HG03442 (cell line): ENCODE data around the gene UBE2O.

Experiments used
- ATAC-seq: cut with Tn5 transposase; IDR thresholded peaks from one replicate; pipeline ENCODE4 v1.9.1; 2021; ENCODE audit warnings: mild to moderate bottlenecking, moderate library complexity; ENCODE audit not compliant: unreplicated experiment

UBE2O gene

DNA sequence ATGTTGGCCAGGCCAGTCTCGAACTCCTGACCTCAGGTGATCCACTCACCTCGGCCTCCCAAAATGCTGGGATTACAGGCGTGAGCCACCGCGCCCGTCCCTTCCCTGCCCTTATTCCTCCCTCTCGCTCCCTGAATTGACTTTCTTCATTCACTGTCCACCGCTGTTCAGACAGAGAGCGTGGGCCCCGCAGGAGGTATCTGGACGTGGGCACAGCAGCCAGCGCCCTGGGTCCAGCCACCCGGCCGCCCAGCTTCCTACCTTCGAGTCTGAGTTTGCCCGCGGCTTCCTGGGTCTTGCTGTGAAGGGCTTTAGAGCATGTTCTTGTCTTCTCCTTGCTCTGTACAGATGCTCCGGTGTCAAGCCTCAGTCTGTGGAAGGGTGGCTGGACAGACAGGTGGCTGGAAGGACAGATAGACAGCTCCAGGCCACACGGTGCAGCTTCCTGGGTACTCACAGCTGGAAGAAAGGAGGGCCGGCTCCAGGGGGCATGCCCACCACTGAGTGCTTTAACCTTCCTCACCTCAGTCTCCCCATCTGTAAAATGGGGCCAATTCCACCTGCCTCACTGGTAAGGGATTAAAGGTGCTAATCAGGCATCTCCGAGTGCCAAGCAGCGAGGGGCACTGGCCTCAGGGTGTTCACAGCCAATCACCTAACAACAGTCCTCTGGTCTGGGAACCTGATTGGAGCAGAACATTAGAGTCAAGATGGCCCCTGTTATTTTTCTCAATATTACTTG lies 34.7 kb upstream of the UBE2O start:
- no peak for ATAC-seq

DNA sequence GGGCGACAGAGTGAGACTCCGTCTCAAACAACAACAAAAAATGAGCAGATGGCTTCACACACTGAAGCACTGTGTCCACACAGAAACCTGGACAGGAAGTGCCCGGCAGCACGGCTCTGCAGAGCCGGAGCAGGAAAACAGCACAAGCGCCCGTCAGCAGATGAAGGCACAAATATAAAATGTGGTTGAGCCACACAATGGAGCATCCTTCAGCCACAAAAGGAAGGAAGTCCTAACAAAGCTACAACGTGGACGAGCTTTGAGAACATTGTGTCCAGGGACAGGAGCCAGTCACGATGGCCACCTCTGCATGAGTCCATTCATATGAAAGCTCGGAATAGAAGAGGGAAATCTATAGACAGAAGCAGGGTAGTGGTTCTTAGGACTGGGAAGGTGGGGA lies 32.6 kb upstream of the UBE2O start:
- no peak for ATAC-seq

- ATAC-seq, result no peak
Observed at GRCh38 chr17:76484228-76484725, 31.3 kb upstream of the UBE2O start.

DNA sequence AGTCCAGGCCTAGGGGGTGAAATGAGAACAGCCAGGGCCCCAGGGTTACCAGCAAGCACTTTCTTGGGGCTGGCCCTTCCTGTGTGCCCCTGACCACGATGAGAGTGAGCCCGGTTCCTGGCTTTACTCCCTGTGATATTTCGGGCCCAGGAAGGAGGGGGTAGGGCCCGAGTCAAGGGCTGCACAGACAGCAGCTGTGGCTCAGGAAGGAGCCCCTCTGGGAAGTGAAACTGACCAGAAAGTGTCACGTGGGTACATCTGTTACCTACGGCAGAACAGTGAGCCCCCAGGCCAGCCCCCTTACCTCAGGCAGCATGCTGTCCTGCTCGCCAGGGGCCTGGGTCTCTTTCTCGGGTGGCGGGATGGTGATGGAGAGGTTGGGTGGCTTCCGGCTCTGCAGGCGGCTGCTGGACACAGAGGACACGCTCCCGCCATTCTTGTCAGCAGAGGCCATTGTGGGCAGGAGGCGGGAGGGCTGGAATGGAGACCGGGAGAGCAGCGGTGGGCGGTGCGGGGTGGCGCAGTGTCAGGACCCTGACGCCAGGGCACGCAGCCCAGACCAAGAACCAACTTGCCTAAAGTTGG lies 28.2 kb upstream of the UBE2O start:
- ATAC-seq, result peak; percentile 59

- no peak for ATAC-seq
Observed at GRCh38 chr17:76480632-76481031, 27.7 kb upstream of the UBE2O start.

GRCh38 chr17:76479515-76480060 lies 26.6 kb upstream of the UBE2O start:
- ATAC-seq, result no peak

GRCh38 chr17:76478730-76479514 lies 26.0 kb upstream of the UBE2O start:
- no peak for ATAC-seq

DNA sequence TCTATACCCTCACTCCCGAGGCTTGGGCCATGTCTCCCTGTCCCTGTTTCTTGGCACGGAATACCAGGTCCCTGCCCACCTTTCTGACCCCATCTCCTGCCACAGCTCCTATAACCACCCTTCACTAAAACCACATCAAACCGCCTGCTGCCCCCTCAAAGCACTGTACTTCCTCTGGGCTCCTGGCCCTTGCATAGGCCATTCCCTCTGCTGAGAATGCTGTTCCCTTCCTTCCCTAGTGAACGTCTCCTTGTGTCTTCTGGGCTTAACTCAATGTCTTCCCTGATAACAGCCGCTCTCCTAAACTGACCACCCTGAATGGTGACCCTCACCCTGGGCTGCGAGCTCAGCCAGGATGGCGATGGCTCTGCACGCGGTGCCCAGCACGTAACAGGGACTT lies 25.1 kb upstream of the UBE2O start:
- no peak for ATAC-seq

- no peak for ATAC-seq
Observed at GRCh38 chr17:76477576-76477975, 24.6 kb upstream of the UBE2O start.

DNA sequence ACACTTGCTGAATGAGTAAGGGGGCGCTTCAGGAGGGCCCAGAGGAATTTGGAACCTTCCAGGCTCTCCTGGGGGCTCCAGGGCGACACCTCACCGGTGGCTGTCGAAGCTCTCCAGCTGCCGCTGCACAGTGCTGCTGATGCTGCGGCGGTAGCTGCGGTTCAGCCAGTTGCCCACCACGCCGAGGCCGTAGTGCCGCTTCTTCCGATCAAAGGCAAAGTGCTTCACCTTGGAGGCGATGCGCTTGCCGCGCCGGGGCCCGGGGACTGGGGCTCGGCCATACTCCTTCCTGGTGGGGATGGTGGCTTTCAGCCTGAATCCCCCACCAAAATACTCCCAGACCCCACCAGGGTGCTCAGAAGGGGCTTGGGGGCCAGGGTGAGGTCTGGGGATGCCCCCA lies 23.8 kb upstream of the UBE2O start:
- ATAC-seq, result no peak

DNA sequence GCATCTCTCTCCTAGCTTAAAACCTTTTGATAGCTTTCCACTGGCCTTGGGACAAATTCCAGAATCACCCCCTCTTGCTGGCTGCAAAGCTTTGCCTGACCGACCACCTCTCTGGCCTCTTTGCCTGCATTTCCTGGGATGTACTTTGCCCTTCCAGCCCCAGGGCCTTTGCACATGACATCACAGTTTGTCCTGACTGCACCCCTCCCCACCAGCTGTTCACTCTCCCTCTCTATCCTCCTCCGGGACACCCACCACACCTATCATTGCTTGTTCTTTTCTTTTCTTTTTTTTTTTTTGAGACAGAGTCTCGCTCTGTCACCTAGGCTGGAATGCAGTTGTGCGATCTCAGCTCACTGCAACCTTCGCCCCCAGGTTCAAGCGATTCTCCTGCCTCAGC lies 22.4 kb upstream of the UBE2O start:
- no peak for ATAC-seq

DNA sequence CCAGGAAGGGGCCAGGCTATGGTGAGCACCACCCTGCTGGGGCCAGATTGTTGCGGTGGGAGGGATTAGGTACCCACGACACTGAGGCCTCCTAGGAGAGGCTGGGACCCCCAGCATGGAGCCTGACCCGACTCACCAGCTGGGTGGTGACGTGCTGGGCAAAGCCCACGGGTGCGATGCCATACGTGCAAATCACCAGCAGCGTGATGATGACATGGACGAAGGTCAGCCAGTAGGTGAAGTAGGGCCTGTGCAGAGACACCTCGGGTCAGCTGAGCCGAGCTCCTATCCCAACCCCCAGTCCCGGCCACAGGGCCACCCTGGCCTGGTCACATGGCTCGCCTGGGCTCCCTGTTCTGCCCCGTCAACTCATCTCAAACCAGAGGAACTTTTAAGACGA lies 21.9 kb upstream of the UBE2O start:
- ATAC-seq, result no peak

GRCh38 chr17:76474238-76474637 lies 21.3 kb upstream of the UBE2O start:
- ATAC-seq, result no peak

DNA sequence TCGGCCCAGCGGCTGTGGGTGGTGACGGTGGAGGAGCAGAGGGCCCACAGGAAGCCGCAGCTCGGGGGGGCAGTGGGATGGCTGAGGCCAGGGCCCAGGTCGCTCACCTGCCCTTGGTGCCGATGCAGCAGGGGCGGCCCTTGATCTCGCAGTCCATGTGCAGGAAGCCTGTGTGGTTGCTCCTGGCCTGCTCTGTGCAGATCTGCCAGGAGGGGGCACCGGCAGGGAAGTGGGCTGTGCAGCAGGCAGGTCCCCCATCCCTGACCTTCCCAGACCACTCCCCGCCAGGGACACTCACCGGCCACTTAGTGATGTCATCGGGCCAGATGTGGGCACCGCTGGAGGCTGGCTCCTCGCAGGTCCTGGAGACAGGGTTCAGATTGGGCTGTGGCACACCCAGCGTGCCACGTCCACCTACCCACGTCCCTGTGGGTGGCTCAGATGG lies 20.6 kb upstream of the UBE2O start:
- ATAC-seq, result no peak

- ATAC-seq, result no peak
Observed at GRCh38 chr17:76472726-76473125, 19.8 kb upstream of the UBE2O start.

DNA sequence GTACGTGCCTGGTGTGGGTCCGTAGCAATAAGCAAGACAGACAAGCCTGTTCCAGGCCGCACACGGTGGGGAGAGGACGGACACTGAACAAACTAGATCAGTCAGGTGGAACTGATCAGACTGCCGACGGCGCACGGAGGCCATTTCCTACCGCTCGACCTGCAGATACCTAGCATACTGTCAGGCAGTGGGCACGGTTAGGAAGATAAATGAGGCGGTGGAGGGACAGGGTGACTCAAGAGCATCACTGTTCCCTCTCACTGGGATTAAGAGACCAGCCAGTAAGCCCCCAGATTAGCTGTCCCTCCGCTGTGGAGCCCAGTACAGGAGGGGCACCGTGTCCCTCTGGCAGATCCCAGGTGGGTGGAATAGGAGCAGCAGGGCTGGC lies 19.3 kb upstream of the UBE2O start:
- ATAC-seq, result no peak

DNA sequence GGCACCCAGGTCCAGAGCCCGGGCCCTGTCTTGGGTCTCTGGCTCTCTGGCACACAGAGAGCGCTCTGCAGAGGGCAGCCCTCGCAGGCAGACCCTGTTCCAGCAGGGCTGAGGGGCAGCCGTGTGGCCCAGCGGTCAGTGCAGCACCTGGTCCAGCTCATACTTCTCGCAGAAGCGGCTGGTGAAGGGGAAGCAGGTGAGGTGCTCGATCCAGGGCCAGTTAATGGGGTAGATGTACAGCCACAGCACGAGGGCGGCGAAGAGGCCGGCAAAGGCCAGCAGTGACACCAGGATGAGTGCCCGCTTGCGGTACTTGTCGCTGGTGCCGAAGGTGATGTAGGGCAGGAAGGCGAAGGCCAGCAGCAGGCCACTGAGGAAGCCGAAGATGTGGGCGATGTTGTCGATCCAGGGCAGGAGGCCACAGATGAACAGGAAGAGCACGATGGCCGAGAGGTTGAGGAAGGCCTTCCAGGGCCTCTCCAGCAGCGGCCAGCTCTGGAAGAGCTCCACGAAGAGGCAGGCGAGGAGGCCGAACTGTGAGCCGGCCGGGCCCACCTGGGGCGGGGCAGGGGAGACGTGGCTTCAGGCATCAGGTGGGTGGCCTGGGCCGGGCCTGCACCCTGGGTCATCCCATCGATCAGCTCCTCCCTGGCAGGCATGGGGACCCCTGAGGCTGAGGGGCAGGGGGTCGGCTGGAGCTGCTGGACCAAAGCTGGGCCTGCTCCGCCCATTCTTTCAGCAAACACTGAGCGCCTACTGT lies 18.7 kb upstream of the UBE2O start:
- no peak for ATAC-seq

DNA sequence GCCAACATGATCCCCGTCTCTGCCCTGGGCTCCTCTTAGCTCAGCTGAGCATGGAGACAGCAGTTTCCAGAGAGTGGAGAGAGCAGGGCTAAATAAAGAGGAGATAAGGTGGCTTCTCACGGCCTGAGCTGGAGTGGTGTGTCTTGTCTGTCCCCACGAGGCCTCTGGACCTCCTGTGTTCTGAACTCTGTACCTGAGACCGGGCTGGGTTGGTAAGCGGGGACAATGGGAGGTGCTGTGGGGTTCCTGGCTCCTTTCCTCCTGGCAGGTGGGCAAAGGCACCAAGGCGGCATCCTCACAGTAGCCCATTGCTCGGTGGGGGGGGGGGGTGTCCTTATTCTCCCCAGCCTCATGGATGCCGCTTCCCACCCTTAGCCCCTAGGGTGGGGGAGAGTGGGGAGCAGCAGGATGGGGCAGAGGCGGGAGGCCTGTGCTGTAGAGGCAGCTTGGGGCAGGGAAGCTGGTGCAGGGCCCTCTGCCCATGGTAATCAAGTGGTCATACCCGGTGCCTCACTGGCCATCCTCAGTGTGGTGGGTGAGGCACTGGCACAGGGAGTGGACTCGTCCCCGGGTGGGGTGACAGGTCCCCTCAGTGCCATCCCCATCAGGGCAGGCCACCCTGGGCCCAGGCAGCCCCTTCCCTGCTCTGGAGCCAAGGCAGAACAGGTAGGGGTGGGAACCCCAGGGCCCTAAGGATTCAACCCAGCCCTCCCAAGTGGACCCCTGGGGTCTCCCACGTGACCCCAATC lies 17.2 kb upstream of the UBE2O start:
- no peak for ATAC-seq

- ATAC-seq, result no peak
Observed at GRCh38 chr17:76469076-76469990, 16.4 kb upstream of the UBE2O start.
